WTC11 (cell line): Measurements from ENCODE around the gene TADA2A. TPM values are rescaled to one million over a fixed set of nuclear protein-coding genes. Genes with fewer than 3 reads are reported as not detected.

ENCODE experiments used
- ATAC-seq: fragments of 200-7000 bp; cut with Tn5 transposase; 2 replicates; pipeline ENCODE4 v1.10.0; 2021; ENCODE audit warnings: mild to moderate bottlenecking, moderate library complexity
- CTCF ChIA-PET: fragments of 300-600 bp; sonication (Branson Sonifier 250); formaldehyde crosslinking; loops from one replicate; lab custom pipeline; 2021; ENCODE audit warnings: antibody characterized with exemption; lab: Charles Lee
- POLR2A ChIA-PET: fragments of 350-600 bp; sonication (Branson Sonifier 250); formaldehyde crosslinking; loops from one replicate; lab custom pipeline; 2021; ENCODE audit warnings: antibody characterized with exemption; lab: Charles Lee
- DNase-seq: peaks from one replicate; pipeline ENCODE4 v3.0.0; 2021; ENCODE audit warnings: low spot score
- H3K27ac Mint-ChIP-seq: 2 replicates; pipeline ENCODE4 v1.8.0; 2021; ENCODE audit warnings: mixed read lengths
- H3K27me3 Mint-ChIP-seq: 2 replicates; pipeline ENCODE4 v1.8.0; 2021; ENCODE audit warnings: low read depth, mild to moderate bottlenecking, moderate library complexity, mixed read lengths
- H3K36me3 Mint-ChIP-seq: 2 replicates; pipeline ENCODE4 v1.8.0; 2021; ENCODE audit warnings: mixed read lengths
- H3K4me1 Mint-ChIP-seq: 2 replicates; pipeline ENCODE4 v1.8.0; 2022; ENCODE audit warnings: mixed read lengths
- H3K4me3 Mint-ChIP-seq: 2 replicates; pipeline ENCODE4 v1.8.0; 2021; ENCODE audit warnings: mild to moderate bottlenecking, moderate library complexity, mixed read lengths
- H3K9me3 Mint-ChIP-seq: 2 replicates; pipeline ENCODE4 v1.8.0; 2021; ENCODE audit warnings: mixed read lengths
- AR ChIP-seq: fragments of 250-450 bp; sonication (Bioruptor Pico); IDR thresholded peaks from 2 replicates; pipeline ENCODE4 v1.9.0; 2021; ENCODE audit warnings: mild to moderate bottlenecking
- CREM ChIP-seq: sonication (generic); formaldehyde crosslinking; IDR thresholded peaks from 2 replicates; pipeline ENCODE4 v1.8.1; 2022; ENCODE audit warnings: mild to moderate bottlenecking, missing genetic modification reagents, moderate library complexity
- E2F1 ChIP-seq: sonication (generic); formaldehyde crosslinking; IDR thresholded peaks from 2 replicates; pipeline ENCODE4 v1.8.0; 2022; ENCODE audit warnings: mild to moderate bottlenecking, missing genetic modification reagents
- ETV6 ChIP-seq: sonication (generic); formaldehyde crosslinking; IDR thresholded peaks from 2 replicates; pipeline ENCODE4 v1.8.1; 2022; ENCODE audit warnings: mild to moderate bottlenecking, missing genetic modification reagents
- HMGA2 ChIP-seq: fragments of 250-450 bp; sonication (Bioruptor Pico); IDR thresholded peaks from 2 replicates; pipeline ENCODE4 v1.4.0; 2021; ENCODE audit warnings: mild to moderate bottlenecking, moderate library complexity
- JUN ChIP-seq: sonication (generic); formaldehyde crosslinking; IDR thresholded peaks from 2 replicates; pipeline ENCODE4 v1.8.0; 2023; ENCODE audit warnings: mild to moderate bottlenecking, missing genetic modification reagents
- KAT7 ChIP-seq: sonication (generic); formaldehyde crosslinking; IDR thresholded peaks from 2 replicates; pipeline ENCODE4 v1.8.1; 2023; ENCODE audit warnings: missing genetic modification reagents, mild to moderate bottlenecking, borderline replicate concordance
- MXD4 ChIP-seq: fragments of 250-450 bp; sonication (Bioruptor Pico); IDR thresholded peaks from 2 replicates; pipeline ENCODE4 v1.8.0; 2021; ENCODE audit warnings: mild to moderate bottlenecking, moderate library complexity, borderline replicate concordance
- NFATC4 ChIP-seq: fragments of 250-450 bp; sonication (Bioruptor Pico); IDR thresholded peaks from 2 replicates; pipeline ENCODE4 v1.9.0; 2021; ENCODE audit warnings: mild to moderate bottlenecking
- NFYB ChIP-seq: sonication (generic); formaldehyde crosslinking; conservative IDR thresholded peaks from 2 replicates; pipeline ENCODE4 v1.8.0; 2022; ENCODE audit warnings: low read depth, missing genetic modification reagents
- NR2C2 ChIP-seq: sonication (generic); formaldehyde crosslinking; IDR thresholded peaks from 2 replicates; pipeline ENCODE4 v1.8.0; 2022; ENCODE audit warnings: mild to moderate bottlenecking, missing genetic modification reagents
- NR3C1 ChIP-seq: sonication (generic); formaldehyde crosslinking; conservative IDR thresholded peaks from 2 replicates; pipeline ENCODE4 v1.8.1; 2023; ENCODE audit warnings: low read depth, mild to moderate bottlenecking, missing genetic modification reagents
- PREB ChIP-seq: sonication (generic); formaldehyde crosslinking; IDR thresholded peaks from 2 replicates; pipeline ENCODE4 v1.8.1; 2022; ENCODE audit warnings: mild to moderate bottlenecking, missing genetic modification reagents, moderate library complexity, borderline replicate concordance
- SMAD3 ChIP-seq: sonication (generic); formaldehyde crosslinking; IDR thresholded peaks from 2 replicates; pipeline ENCODE4 v1.8.0; 2022; ENCODE audit warnings: missing genetic modification reagents, mild to moderate bottlenecking, borderline replicate concordance
- SMAD4 ChIP-seq: sonication (generic); formaldehyde crosslinking; IDR thresholded peaks from 2 replicates; pipeline ENCODE4 v1.8.0; 2022; ENCODE audit warnings: mild to moderate bottlenecking, missing genetic modification reagents
- SP1 ChIP-seq: sonication (generic); formaldehyde crosslinking; conservative IDR thresholded peaks from 2 replicates; pipeline ENCODE4 v1.8.1; 2022; ENCODE audit warnings: missing genetic modification reagents
- TEAD1 ChIP-seq: sonication (generic); formaldehyde crosslinking; IDR thresholded peaks from 2 replicates; pipeline ENCODE4 v1.8.0; 2022; ENCODE audit warnings: mild to moderate bottlenecking, missing genetic modification reagents
- ZBTB43 ChIP-seq: sonication (generic); formaldehyde crosslinking; IDR thresholded peaks from 2 replicates; pipeline ENCODE4 v1.8.1; 2023; ENCODE audit warnings: mild to moderate bottlenecking, missing genetic modification reagents
- ZNF281 ChIP-seq: sonication (generic); formaldehyde crosslinking; IDR thresholded peaks from 2 replicates; pipeline ENCODE4 v1.8.0; 2023; ENCODE audit warnings: mild to moderate bottlenecking, missing genetic modification reagents
- ZNF423 ChIP-seq: fragments of 250-450 bp; sonication (Bioruptor Pico); IDR thresholded peaks from 2 replicates; pipeline ENCODE4 v2.1.2; 2022; ENCODE audit warnings: mild to moderate bottlenecking, moderate library complexity
- total RNA-seq: library from RNA; stranded (reverse); gene quantifications from 3 replicates; pipeline ENCODE4 v1.2.3, GENCODE V29; 2021
- TF ChIP-seq, protein P1 (sequence below): sonication (generic); formaldehyde crosslinking; IDR thresholded peaks from 2 replicates; pipeline ENCODE4 v1.8.0; 2023; ENCODE audit warnings: missing genetic modification reagents, mild to moderate bottlenecking, borderline replicate concordance
- TF ChIP-seq, protein P2 (sequence below): sonication (generic); formaldehyde crosslinking; IDR thresholded peaks from 2 replicates; pipeline ENCODE4 v1.8.0; 2022; ENCODE audit warnings: mild to moderate bottlenecking, missing genetic modification reagents

Gene TADA2A
- total RNA-seq, 1 experiment from 2014 or later, result 16.5 TPM

DNA sequence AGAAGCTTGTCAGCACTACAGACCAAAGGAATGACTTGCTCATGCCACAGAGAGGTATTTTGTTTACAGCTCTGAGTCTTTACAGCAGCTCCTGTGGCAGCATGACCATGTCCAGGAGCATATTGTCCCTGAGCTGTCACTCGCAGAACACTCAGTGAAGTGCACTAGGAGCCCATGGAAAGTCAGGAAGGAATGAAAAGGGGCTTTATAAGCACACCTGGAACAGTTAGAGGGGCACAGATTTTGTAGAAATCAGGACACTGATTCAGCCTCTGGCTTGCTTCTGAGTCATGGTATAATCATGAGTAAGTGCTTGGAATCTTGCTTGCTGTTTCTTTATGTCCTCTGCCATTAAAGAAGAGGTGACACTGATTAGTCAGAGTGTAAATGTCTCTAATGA, 41.0 kb downstream of the TADA2A start:
- H3K9me3 Mint-ChIP-seq, result no peaks in the 10 kb centered on the region
- POLR2A ChIA-PET, result no interaction called here
- H3K27me3 Mint-ChIP-seq, result no peaks in the 10 kb centered on the region
- TF ChIP-seq ETV6 (CRISPR knock-in tag) (no peak), NR2C2 (CRISPR knock-in tag) (no peak), NFYB (no peak), SMAD4 (no peak), E2F1 (no peak), ZNF281 (no peak), HMGA2 (CRISPR knock-in tag) (no peak), ZNF423 (no peak), JUN (no peak), SP1 (CRISPR knock-in tag) (no peak)
- TF ChIP-seq, protein P1, sequence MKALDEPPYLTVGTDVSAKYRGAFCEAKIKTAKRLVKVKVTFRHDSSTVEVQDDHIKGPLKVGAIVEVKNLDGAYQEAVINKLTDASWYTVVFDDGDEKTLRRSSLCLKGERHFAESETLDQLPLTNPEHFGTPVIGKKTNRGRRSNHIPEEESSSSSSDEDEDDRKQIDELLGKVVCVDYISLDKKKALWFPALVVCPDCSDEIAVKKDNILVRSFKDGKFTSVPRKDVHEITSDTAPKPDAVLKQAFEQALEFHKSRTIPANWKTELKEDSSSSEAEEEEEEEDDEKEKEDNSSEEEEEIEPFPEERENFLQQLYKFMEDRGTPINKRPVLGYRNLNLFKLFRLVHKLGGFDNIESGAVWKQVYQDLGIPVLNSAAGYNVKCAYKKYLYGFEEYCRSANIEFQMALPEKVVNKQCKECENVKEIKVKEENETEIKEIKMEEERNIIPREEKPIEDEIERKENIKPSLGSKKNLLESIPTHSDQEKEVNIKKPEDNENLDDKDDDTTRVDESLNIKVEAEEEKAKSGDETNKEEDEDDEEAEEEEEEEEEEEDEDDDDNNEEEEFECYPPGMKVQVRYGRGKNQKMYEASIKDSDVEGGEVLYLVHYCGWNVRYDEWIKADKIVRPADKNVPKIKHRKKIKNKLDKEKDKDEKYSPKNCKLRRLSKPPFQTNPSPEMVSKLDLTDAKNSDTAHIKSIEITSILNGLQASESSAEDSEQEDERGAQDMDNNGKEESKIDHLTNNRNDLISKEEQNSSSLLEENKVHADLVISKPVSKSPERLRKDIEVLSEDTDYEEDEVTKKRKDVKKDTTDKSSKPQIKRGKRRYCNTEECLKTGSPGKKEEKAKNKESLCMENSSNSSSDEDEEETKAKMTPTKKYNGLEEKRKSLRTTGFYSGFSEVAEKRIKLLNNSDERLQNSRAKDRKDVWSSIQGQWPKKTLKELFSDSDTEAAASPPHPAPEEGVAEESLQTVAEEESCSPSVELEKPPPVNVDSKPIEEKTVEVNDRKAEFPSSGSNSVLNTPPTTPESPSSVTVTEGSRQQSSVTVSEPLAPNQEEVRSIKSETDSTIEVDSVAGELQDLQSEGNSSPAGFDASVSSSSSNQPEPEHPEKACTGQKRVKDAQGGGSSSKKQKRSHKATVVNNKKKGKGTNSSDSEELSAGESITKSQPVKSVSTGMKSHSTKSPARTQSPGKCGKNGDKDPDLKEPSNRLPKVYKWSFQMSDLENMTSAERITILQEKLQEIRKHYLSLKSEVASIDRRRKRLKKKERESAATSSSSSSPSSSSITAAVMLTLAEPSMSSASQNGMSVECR (CRISPR knock-in tag), result no peak
- TF ChIP-seq, protein P2, sequence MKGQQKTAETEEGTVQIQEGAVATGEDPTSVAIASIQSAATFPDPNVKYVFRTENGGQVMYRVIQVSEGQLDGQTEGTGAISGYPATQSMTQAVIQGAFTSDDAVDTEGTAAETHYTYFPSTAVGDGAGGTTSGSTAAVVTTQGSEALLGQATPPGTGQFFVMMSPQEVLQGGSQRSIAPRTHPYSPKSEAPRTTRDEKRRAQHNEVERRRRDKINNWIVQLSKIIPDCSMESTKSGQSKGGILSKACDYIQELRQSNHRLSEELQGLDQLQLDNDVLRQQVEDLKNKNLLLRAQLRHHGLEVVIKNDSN (CRISPR knock-in tag), result no peak
- TF ChIP-seq, all 79 proteins: peak for 0
- CTCF ChIA-PET, result no interaction called here
- ATAC-seq, result no peak
- Mint-ChIP-seq H3K4me3 (no peak overlapping the region), H3K4me1 (peaks cover 13% of the 10 kb centered on the region), H3K36me3 (peaks cover 12% of the 10 kb centered on the region), H3K27ac (peak overlapping the region; percentile 58; the same call in 1 of the 2 replicates)
- DNase-seq, result no peak

DNA sequence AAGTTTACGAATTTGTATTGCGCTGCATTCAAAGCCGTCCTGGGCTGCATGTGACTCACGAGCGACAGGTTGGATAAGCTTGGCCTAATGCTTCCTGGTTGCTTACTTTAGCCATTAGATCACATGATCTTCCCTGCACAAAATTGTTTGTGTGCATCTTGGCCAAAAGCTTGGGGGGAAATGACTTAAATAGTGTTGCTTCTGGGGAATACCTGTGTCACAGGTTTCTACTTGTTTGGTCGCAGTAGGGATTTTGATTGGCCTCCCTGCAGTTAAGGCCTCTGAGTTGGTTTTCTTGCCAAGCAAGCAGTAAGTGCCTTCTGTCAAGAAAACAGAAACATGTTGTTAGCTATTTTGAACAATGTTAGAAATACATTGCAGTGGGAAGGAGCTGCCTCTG, 43.4 kb downstream of the TADA2A start:
- TF ChIP-seq TEAD1 (CRISPR knock-in tag), result no peak
- TF ChIP-seq NR3C1 (CRISPR knock-in tag), result no peak
- TF ChIP-seq HMGA2 (CRISPR knock-in tag), result no peak
- TF ChIP-seq ZBTB43 (CRISPR knock-in tag), result no peak
- TF ChIP-seq NR2C2 (CRISPR knock-in tag), result no peak
- TF ChIP-seq NFATC4 (CRISPR knock-in tag), result no peak
- no peak for TF ChIP-seq NFYB
- no peak for TF ChIP-seq SMAD3 (CRISPR knock-in tag)
- TF ChIP-seq CREM, result no peak
- TF ChIP-seq MXD4, result no peak
- no peak for TF ChIP-seq AR (CRISPR knock-in tag)
- TF ChIP-seq ZNF423, result no peak
- TF ChIP-seq KAT7, result no peak
- no peak for TF ChIP-seq PREB (CRISPR knock-in tag)
- peaks cover 10% of the 10 kb centered on the region; the same call in 1 of the 2 replicates for H3K36me3 Mint-ChIP-seq
- H3K4me1 Mint-ChIP-seq, result peaks cover 22% of the 10 kb centered on the region
- H3K4me3 Mint-ChIP-seq, result no peak overlapping the region
- peak overlapping the region; percentile 17 for H3K27ac Mint-ChIP-seq
- ATAC-seq (no peak), DNase-seq (no peak)
- H3K9me3 Mint-ChIP-seq, result no peaks in the 10 kb centered on the region
- H3K27me3 Mint-ChIP-seq, result no peaks in the 10 kb centered on the region
- ChIA-PET POLR2A (no interaction called here), CTCF (interaction anchor here (0.6 to 2.0 kb wide), 4 partner anchors 13 to 77 kb away, joined by 3 to 9 read pairs (median 6); no protein-coding TSS in a partner anchor)
